Measurements from ENCODE around the gene LDLR. TPM values are rescaled to one million over a fixed set of nuclear protein-coding genes. Genes with fewer than 3 reads are reported as not detected.
"Not testable (repeated sequence)": the region's sequence is repeated elsewhere in the genome, so short reads cannot be mapped to it uniquely, and the experiment has no call there.

The LDLR gene
- total RNA-seq, 1 experiment from 2014 or later: 182 TPM

- Histone ChIP-seq H3K4me3 (no peak overlapping the region), H3K27me3 (ENCODE audit: insufficient read depth, low read depth) (no peaks in the 10 kb centered on the region), H4K20me1 (ENCODE audit: insufficient read depth) (no peaks in the 10 kb centered on the region), H3K27ac (no peak overlapping the region), H3K4me2 (no peak overlapping the region), H3K36me3 (ENCODE audit: low read depth) (no peaks in the 10 kb centered on the region), H2AFZ (no peak overlapping the region), H3K79me2 (ENCODE audit: low read depth) (no peaks in the 10 kb centered on the region), H3K4me1 (replicated peaks; ENCODE audit: insufficient read depth) (no peaks in the 10 kb centered on the region), H3K9me3 (ENCODE audit: insufficient read depth, low read depth) (no peaks in the 10 kb centered on the region), H3K9me2 (ENCODE audit: insufficient read depth) (no peaks in the 10 kb centered on the region), H3F3A (ENCODE audit: insufficient read depth, low read depth) (peaks cover 11% of the 10 kb centered on the region; the same call in 1 of the 2 replicates)
- POLR2A ChIA-PET (ENCODE audit: unreplicated experiment): interaction anchor here (0.6 kb wide), 1 partner anchor 233 kb away, joined by 27 read pairs; no protein-coding TSS in a partner anchor
- DNase-seq: no peak
- CTCF ChIA-PET: interaction anchor here (0.6 kb wide), 1 partner anchor 222 kb away, joined by 4 read pairs; no protein-coding TSS in a partner anchor
- BruUV-seq (replicated peaks): no TSS peak
- no peak for TF ChIP-seq EZH2 (IDR thresholded peaks at IDR 0.05; ENCODE audit: low read depth)
- no peak for TF ChIP-seq CTCF (conservative IDR thresholded peaks at IDR 0.05)
- intact Hi-C loops (cut with micrococcal nuclease; ENCODE audit: unreplicated experiment): no loop called here
Observed at GRCh38 chr19:11177592-11177991, 88.3 kb downstream of the LDLR start.

DNA sequence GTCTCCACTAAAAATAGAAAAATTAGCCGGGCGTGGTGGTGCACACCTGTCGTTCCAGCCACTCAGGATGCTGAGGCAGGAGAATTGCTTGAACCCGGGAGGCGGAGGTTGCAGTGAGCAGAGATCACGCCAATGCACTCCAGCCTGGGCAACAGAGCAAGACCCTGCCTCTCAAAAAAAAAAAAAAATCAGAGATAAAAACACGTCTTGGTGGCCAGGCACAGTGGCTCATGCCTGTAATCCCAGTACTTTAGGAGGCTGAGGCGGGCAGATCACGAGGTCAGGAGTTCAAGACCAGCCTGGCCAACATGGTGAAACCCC, 89.8 kb downstream of the LDLR start:
- H3K79me2 ChIP-seq (ENCODE audit: low read depth); H3K4me1 ChIP-seq (replicated peaks; ENCODE audit: insufficient read depth); H3K27ac ChIP-seq; H3K4me3 ChIP-seq; POLR2A ChIA-PET (ENCODE audit: unreplicated experiment); DNase-seq; H2AFZ ChIP-seq; H3K9me3 ChIP-seq (ENCODE audit: insufficient read depth, low read depth); H3K4me2 ChIP-seq; intact Hi-C loops (cut with micrococcal nuclease; ENCODE audit: unreplicated experiment); BruUV-seq (replicated peaks); H3K9me2 ChIP-seq (ENCODE audit: insufficient read depth); CTCF ChIA-PET; H4K20me1 ChIP-seq (ENCODE audit: insufficient read depth); H3K36me3 ChIP-seq (ENCODE audit: low read depth); H3K27me3 ChIP-seq (ENCODE audit: insufficient read depth, low read depth): not testable (repeated sequence)
- H3F3A ChIP-seq (ENCODE audit: insufficient read depth, low read depth): peaks cover 11% of the 10 kb centered on the region; the same call in 1 of the 2 replicates

- BruUV-seq (replicated peaks): no TSS peak
- H3K36me3 ChIP-seq (ENCODE audit: low read depth): no peaks in the 10 kb centered on the region; the same call in 1 of the 2 replicates
- no peak overlapping the region for H3K4me3 ChIP-seq
- no peaks in the 10 kb centered on the region for H3K27me3 ChIP-seq (ENCODE audit: insufficient read depth, low read depth)
- DNase-seq: no peak
- TF ChIP-seq CTCF (conservative IDR thresholded peaks at IDR 0.05) (no peak), EZH2 (IDR thresholded peaks at IDR 0.05; ENCODE audit: low read depth) (no peak)
- no peak overlapping the region for H2AFZ ChIP-seq
- H3K9me3 ChIP-seq (ENCODE audit: insufficient read depth, low read depth): no peaks in the 10 kb centered on the region
- CTCF ChIA-PET: no interaction called here
- H3K9me2 ChIP-seq (ENCODE audit: insufficient read depth): no peaks in the 10 kb centered on the region
- H3K27ac ChIP-seq: no peak overlapping the region
- no peaks in the 10 kb centered on the region for H3K79me2 ChIP-seq (ENCODE audit: low read depth)
- POLR2A ChIA-PET (ENCODE audit: unreplicated experiment): no interaction called here
- peaks cover 11% of the 10 kb centered on the region; the same call in 1 of the 2 replicates for H3F3A ChIP-seq (ENCODE audit: insufficient read depth, low read depth)
- H3K4me2 ChIP-seq: no peak overlapping the region
- no peaks in the 10 kb centered on the region for H4K20me1 ChIP-seq (ENCODE audit: insufficient read depth)
- H3K4me1 ChIP-seq (replicated peaks; ENCODE audit: insufficient read depth): no peaks in the 10 kb centered on the region
- intact Hi-C loops (cut with micrococcal nuclease; ENCODE audit: unreplicated experiment): no loop called here
Observed at GRCh38 chr19:11179716-11180297, 90.5 kb downstream of the LDLR start.

DNA sequence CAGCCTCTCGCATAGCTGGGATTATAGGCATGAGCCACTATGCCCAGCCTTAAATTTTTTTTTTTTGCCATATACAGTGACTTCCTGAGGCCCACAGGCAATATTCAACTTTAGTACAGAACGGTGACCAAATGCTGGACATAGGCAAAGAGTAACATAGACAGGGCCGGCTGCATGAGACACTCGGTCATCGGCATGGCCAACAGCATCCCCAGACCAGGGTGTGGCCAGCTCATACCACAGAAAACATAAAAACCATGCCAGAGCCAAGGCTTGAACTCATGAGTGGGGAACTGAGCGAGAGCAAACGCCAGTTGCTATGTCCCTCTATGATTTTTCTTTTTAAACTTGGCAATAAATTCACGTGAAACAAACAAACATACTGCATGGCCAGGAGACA, 91.1 kb downstream of the LDLR start:
- H3K4me1 ChIP-seq (replicated peaks; ENCODE audit: insufficient read depth): no peaks in the 10 kb centered on the region
- H3K36me3 ChIP-seq (ENCODE audit: low read depth): no peaks in the 10 kb centered on the region; the same call in 1 of the 2 replicates
- TF ChIP-seq EZH2 (IDR thresholded peaks at IDR 0.05; ENCODE audit: low read depth) (no peak), CTCF (conservative IDR thresholded peaks at IDR 0.05) (no peak)
- H3K27ac ChIP-seq: no peak overlapping the region
- H3K79me2 ChIP-seq (ENCODE audit: low read depth): no peaks in the 10 kb centered on the region
- intact Hi-C loops (cut with micrococcal nuclease; ENCODE audit: unreplicated experiment): no loop called here
- no TSS peak for BruUV-seq (replicated peaks)
- H3K9me3 ChIP-seq (ENCODE audit: insufficient read depth, low read depth): no peaks in the 10 kb centered on the region
- no peaks in the 10 kb centered on the region for H4K20me1 ChIP-seq (ENCODE audit: insufficient read depth)
- no peak overlapping the region for H3K4me3 ChIP-seq
- H3K27me3 ChIP-seq (ENCODE audit: insufficient read depth, low read depth): no peaks in the 10 kb centered on the region
- ChIA-PET POLR2A (ENCODE audit: unreplicated experiment) (no interaction called here), CTCF (no interaction called here)
- no peaks in the 10 kb centered on the region for H3K9me2 ChIP-seq (ENCODE audit: insufficient read depth)
- peaks cover 11% of the 10 kb centered on the region; the same call in 1 of the 2 replicates for H3F3A ChIP-seq (ENCODE audit: insufficient read depth, low read depth)
- no peak overlapping the region for H2AFZ ChIP-seq
- DNase-seq: no peak
- H3K4me2 ChIP-seq: no peak overlapping the region

GRCh38 chr19:11180975-11181374, 91.7 kb downstream of the LDLR start:
- H3K9me3 ChIP-seq (ENCODE audit: insufficient read depth, low read depth); H3K36me3 ChIP-seq (ENCODE audit: low read depth); H3K27ac ChIP-seq; H3K27me3 ChIP-seq (ENCODE audit: insufficient read depth, low read depth); intact Hi-C loops (cut with micrococcal nuclease; ENCODE audit: unreplicated experiment); POLR2A ChIA-PET (ENCODE audit: unreplicated experiment); BruUV-seq (replicated peaks); H4K20me1 ChIP-seq (ENCODE audit: insufficient read depth); H3K79me2 ChIP-seq (ENCODE audit: low read depth); H3K4me2 ChIP-seq; H3K4me1 ChIP-seq (replicated peaks; ENCODE audit: insufficient read depth); H3K9me2 ChIP-seq (ENCODE audit: insufficient read depth); DNase-seq; CTCF ChIA-PET; H3K4me3 ChIP-seq; H2AFZ ChIP-seq: not testable (repeated sequence)
- peaks cover 11% of the 10 kb centered on the region; the same call in 1 of the 2 replicates for H3F3A ChIP-seq (ENCODE audit: insufficient read depth, low read depth)

All from PC-9 (cell line).